Activated naive CD8-positive, alpha-beta T cell treated with anti-CD3 and anti-CD28 coated beads, Interleukin-2, amount 10 ng/mL, durations not matched to agents 7 days and 5 days (primary cell): ENCODE results near the gene VDR. TPM values are rescaled to one million over a fixed set of nuclear protein-coding genes. Genes with fewer than 3 reads are reported as not detected.

Source experiments
- ATAC-seq: fragments of 150-1000 bp; cut with Tn5 transposase; one replicate; pipeline ENCODE4 v1.10.0; 2021; ENCODE audit warnings: low read depth, moderate library complexity
- POLR2A ChIA-PET: fragments of 350-600 bp; sonication (Branson Sonifier 250); formaldehyde crosslinking; loops from one replicate; lab custom pipeline; 2021; ENCODE audit warnings: antibody characterized with exemption; lab: Charles Lee
- DNase-seq: peaks from one replicate; pipeline ENCODE4 v3.0.0; 2021
- H3K27ac Mint-ChIP-seq: one replicate; pipeline ENCODE4 v1.8.0; 2022; ENCODE audit warnings: mild to moderate bottlenecking, mixed read lengths
- H3K27me3 Mint-ChIP-seq: one replicate; pipeline ENCODE4 v1.8.0; 2022; ENCODE audit warnings: mild to moderate bottlenecking, moderate library complexity, mixed read lengths
- H3K36me3 Mint-ChIP-seq: one replicate; pipeline ENCODE4 v1.8.0; 2021; ENCODE audit warnings: mild to moderate bottlenecking, mixed read lengths
- H3K4me1 Mint-ChIP-seq: one replicate; pipeline ENCODE4 v1.8.0; 2021; ENCODE audit warnings: mixed read lengths
- H3K4me3 Mint-ChIP-seq: one replicate; pipeline ENCODE4 v1.8.0; 2022; ENCODE audit warnings: mild to moderate bottlenecking, moderate library complexity, mixed read lengths
- H3K9me3 Mint-ChIP-seq: one replicate; pipeline ENCODE4 v1.8.0; 2021; ENCODE audit warnings: mixed read lengths
- total RNA-seq, 2 experiments: library from RNA; stranded (reverse); gene quantifications; one replicate each; pipeline ENCODE4 v1.2.3, GENCODE V29; 2021

VDR gene
- 10 to 100 TPM; 13.9 to 14.3 TPM for total RNA-seq

DNA sequence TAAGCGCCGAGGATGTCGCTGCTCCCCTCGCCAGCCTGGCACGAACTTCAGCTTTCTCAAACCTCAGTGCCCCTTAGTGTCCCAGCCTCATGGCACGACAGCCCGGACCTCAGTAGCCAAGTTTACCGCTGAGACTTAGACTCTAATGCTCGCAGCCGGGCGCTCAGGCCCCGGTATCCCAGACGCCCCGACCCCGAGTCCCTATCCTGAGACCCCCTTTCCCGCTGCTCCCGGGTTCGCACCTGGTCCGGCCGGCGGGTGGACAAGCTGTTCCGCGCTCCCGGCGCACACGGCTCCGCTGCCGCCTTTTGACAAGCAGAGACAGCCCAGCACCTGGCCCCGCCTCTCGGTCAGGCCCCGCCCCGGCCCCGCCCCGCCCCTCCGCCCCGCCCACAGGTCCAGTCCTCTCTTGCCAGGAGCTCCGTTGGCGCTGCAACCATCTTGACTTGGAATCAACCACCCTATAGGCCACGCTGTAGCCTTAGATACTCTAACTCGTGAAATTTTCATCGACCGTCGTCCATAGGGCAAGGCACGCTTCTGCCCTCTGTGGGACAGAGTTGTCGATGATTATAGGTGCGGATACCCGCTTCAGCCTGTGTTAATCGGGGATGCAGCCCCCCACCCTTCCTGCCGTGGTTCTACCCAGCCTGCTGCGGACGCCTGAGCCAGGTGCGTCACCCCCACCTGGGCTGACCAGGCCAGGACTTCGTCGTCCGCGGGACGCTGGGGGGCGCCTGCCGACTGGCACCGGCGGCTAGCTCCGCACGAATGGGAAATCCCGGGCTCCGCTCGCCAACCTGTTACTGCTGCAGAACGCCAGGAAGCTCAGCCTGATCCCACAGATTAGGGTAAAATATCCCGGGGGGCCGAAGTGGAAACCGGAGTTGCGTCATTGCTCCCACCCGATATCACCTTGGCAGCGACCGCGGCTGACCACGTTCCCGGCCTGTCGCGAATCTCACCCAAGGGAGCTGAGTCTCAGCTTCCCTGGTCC lies at the start of gene VDR:
Gene VDR, minus strand, starts transcription at position 282 of the 997 bp plus-strand sequence. CDS start 25,881 bp downstream, outside the sequence.
- peaks cover 3% of the 10 kb centered on the region for H3K36me3 Mint-ChIP-seq
- no peaks in the 10 kb centered on the region for H3K9me3 Mint-ChIP-seq
- H3K27ac Mint-ChIP-seq: peak within 1 kb of the TSS; percentile 82
- POLR2A ChIA-PET: interaction anchor here (0.7 to 1.6 kb wide), 13 partner anchors 9 to 777 kb away, joined by 3 to 8 read pairs (median 3); partner anchors contain the start of genes KANSL2 and RPAP3
- peaks cover 40% of the 10 kb centered on the region for H3K27me3 Mint-ChIP-seq
- ATAC-seq: peak; percentile 63
- DNase-seq: peak; percentile 78
- peaks cover 47% of the 10 kb centered on the region for H3K4me1 Mint-ChIP-seq
- H3K4me3 Mint-ChIP-seq: peak within 1 kb of the TSS; percentile 91

DNA sequence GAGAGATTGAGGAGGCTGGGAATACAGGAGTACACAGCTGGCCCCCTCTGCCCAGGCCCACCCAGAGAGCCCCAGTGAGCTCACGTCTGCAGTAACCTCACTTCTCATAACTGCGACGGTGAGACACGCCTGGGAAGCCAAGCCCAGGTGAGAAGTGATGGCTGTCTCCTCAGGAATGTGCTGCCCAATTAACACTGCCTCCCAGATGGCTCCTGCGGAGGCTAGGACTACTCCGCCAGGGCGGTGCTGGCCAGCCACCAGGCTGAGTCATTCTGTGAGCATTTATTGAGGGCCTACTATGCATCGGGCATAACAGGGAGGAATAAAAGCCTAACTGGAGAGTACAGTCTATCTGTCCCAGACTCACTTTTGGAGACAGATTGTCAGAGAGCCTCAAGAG lies 49.3 kb upstream of the VDR start:
- Mint-ChIP-seq H3K4me1 (peaks cover 14% of the 10 kb centered on the region), H3K27ac (no peak overlapping the region), H3K9me3 (peaks cover 4% of the 10 kb centered on the region), H3K4me3 (no peak overlapping the region), H3K27me3 (peaks cover 18% of the 10 kb centered on the region), H3K36me3 (no peaks in the 10 kb centered on the region)
- no peak for ATAC-seq
- POLR2A ChIA-PET: interaction anchor here (0.6 kb wide), 1 partner anchor 21 kb away, joined by 3 read pairs; no protein-coding TSS in a partner anchor
- DNase-seq: no peak

DNA sequence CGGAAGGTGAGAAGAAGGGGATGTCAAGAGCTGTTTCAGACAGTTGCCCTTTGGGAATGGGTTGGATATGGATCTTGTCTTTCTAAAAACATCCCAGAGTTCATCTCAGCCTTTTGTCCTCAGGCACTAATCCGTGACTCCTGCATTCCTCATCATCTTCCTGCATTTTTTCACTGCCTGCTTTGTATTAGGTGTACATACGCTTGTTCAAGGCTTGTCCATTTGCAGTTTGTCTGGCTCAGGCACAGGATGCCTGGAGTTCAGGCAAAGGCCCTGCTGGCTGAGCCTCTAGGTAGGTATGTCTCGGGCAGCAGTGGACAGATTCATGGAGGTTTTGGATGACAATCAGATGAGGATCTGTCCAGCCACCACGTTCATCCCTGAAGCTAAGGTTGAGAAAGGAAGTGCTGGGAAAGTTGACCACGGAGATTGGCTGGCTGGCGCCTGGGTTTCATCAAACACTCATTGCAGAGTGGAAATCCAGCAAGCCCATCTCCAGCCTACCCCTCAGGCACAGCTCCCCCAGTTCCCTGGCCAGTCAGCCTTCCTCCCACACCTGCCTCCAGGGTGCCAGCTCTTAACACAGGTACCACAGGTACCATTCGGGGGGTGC lies 46.2 kb upstream of the VDR start:
- POLR2A ChIA-PET: no interaction called here
- H3K9me3 Mint-ChIP-seq: no peaks in the 10 kb centered on the region
- peaks cover 17% of the 10 kb centered on the region for H3K4me1 Mint-ChIP-seq
- H3K27ac Mint-ChIP-seq: no peak overlapping the region
- ATAC-seq (no peak), DNase-seq (no peak)
- no peaks in the 10 kb centered on the region for H3K36me3 Mint-ChIP-seq
- H3K4me3 Mint-ChIP-seq: no peak overlapping the region
- peaks cover 20% of the 10 kb centered on the region for H3K27me3 Mint-ChIP-seq

DNA sequence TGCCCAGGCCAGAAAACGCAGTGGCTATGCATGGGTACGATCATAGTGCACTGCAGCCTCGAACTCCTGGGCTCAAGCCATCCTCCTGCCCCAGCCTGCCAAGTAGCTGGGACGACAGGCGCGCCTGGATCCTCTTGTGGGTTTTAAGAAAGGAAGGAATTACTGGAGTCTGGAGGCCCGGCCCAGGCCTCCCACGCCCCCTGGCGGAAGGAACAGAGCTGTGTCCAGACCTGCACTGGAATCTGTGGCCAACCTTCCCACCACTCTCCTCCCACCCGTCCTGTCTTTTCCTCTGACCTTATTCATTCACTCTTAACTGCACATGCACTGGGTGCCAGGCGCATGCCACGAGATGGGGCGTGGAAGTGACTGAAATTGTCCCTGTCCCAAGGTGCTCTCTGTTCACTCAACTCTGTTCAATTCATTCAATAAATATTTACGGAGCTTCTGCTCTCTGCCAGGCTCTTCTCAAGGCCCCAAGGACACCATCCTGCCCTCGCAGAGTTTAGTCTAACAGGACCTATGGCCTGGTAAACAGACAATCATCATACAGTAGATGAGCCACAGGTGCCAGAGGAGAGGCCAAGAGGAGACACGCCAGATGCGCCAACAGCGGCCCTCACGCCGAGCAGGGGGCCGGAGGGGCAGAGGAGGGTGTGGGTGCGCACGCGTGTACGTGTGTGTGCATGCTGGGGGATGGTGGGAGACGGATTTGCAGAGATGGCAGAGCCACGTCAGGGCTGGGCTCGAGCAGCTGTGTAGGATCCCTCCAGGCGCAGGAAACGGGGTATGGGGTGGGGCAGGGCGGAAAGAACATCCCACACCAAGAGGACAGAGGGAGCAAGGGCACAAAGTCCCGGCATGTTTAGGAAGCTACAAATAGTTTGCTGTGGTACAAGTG lies 44.9 kb upstream of the VDR start:
- POLR2A ChIA-PET: interaction anchor here (0.7 kb wide), 1 partner anchor 45 kb away, joined by 3 read pairs; the partner anchor contains the start of gene VDR

DNA sequence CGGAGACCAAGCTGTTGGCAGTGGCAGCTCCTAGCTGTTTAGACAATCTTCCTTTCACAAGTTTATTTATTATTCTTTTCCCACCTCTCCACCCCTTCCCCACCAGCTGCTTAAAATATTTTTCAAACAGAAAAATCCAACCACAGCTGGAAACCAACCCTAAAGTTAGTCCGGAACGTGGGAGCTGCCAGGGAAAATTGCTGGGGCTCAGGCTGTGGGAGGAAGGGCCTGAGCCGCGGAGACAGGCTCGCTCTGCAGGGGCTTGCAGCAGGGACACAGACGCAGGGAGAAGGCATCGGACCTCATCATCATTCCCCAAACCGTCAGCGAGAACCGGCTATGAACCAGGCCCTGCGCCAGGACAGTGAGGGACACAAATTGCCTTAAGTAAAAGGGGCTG lies 42.5 kb upstream of the VDR start:
- no peak for DNase-seq
- Mint-ChIP-seq H3K9me3 (no peaks in the 10 kb centered on the region), H3K36me3 (no peaks in the 10 kb centered on the region), H3K4me3 (no peak overlapping the region), H3K4me1 (peaks cover 5% of the 10 kb centered on the region), H3K27ac (no peak overlapping the region), H3K27me3 (peaks cover 7% of the 10 kb centered on the region)
- POLR2A ChIA-PET: no interaction called here
- no peak for ATAC-seq

More for the DNA sequence above, 44.9 kb upstream of the VDR start:
- ATAC-seq: peak; percentile 51
- H3K36me3 Mint-ChIP-seq: no peaks in the 10 kb centered on the region
- no peak overlapping the region for H3K4me3 Mint-ChIP-seq
- H3K27me3 Mint-ChIP-seq: peaks cover 12% of the 10 kb centered on the region
- no peaks in the 10 kb centered on the region for H3K9me3 Mint-ChIP-seq
- peak; percentile 64 for DNase-seq
- peaks cover 17% of the 10 kb centered on the region for H3K4me1 Mint-ChIP-seq
- no peak overlapping the region for H3K27ac Mint-ChIP-seq

DNA sequence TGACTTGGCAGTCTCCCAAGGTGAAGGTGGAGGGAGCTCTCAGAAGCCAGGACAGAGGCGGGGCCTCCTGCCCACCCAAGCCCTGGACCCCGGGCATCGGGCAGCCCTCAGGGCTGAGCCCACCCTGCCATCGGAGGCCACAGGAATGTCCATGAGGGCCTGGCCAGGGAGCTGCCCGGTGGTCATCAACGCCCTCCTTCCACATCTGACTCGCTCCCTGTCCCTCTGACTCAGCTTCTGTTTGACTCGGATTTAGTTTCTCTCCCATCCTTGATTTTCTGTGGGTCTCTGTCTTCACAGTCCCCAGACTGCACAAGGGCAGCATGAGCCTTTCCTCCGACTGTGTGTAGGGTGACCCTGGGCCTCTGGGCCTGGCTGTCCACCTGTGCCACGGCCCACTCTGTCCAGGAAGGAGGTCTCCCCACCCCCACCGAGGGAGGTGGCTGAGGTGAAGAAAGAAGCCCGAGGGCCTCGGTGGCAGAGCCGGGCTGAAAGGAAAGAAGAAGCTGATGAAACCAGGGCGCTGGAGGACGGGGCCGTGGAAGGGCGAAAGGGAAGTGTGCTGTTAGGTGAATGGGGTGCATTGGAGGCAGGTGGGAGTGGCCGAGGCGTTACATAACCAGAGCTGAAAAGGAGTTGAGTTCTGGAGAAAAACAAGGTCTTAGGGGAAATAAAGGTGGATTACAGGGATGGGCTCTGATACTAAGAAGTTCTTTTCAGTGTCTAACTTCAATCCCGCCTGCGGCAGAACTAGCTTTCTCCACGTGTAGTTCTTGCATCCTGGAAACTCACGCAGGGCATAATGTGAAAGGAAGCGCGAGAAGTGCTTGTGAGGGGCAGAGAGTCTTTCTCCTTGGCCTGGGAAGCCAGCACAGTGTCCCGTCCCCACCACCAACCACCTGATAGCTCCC lies 41.9 kb upstream of the VDR start:
- ATAC-seq (no peak), DNase-seq (no peak)
- Mint-ChIP-seq H3K4me3 (no peak overlapping the region), H3K36me3 (no peaks in the 10 kb centered on the region), H3K4me1 (peaks cover 5% of the 10 kb centered on the region), H3K9me3 (no peaks in the 10 kb centered on the region), H3K27ac (no peak overlapping the region), H3K27me3 (peaks cover 7% of the 10 kb centered on the region)
- POLR2A ChIA-PET: interaction anchor here (0.6 to 0.8 kb wide), 2 partner anchors 42 to 168 kb away, joined by 3 read pairs; partner anchors contain the start of gene VDR

DNA sequence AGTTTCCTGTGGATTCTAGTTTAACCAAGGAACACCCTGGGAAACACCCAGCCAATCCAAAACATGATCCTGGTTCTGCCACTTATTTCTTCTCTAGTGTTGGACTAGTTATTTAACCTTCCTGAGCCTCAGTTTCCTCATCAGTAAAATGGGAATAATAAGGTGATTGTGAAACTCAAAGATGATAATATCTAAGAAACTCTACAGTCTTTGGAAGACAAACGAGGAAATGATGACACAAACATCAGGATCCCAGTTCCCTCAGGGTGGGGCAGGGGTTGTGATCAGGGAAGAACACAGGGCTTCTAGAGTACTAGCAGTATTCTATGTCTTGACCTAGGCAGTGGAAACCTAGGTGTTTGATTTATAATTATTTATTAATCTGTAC lies 40.5 kb upstream of the VDR start:
- H3K36me3 Mint-ChIP-seq: no peaks in the 10 kb centered on the region
- peaks cover 13% of the 10 kb centered on the region for H3K27me3 Mint-ChIP-seq
- ATAC-seq: no peak
- H3K4me3 Mint-ChIP-seq: no peak overlapping the region
- DNase-seq: no peak
- no peak overlapping the region for H3K27ac Mint-ChIP-seq
- POLR2A ChIA-PET: no interaction called here
- H3K9me3 Mint-ChIP-seq: no peaks in the 10 kb centered on the region
- peaks cover 10% of the 10 kb centered on the region for H3K4me1 Mint-ChIP-seq

DNA sequence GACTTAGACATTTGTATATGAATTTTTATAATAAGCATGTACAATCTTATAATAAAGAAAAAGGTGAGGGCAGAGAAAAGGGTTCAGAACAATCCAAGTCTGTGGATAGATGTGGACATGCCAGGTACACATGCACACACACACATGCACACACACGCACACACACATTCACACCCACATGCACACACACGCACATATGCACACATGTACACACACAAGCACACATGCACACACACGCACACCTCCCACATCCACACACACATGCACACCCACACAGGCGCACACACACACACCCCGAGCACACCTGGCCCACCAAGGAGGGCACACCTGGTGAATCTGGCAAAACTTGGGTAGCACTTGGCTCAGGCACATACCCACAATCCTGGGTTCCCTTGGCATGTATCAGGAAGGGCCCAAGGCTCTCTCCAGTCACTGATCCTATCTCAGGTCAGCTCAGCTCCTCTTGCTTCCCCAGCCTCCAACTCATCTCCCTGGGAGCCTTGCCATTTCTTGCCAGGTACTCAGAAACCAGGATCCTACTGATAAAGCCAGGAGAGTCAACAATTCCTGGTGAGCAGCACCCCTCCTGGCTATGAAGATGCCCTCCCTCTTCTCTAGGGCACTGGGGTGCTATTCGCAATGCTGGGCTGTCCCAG lies 40.0 kb upstream of the VDR start:
- POLR2A ChIA-PET: no interaction called here
- peaks cover 15% of the 10 kb centered on the region for H3K27me3 Mint-ChIP-seq
- H3K36me3 Mint-ChIP-seq: no peaks in the 10 kb centered on the region
- H3K4me1 Mint-ChIP-seq: peaks cover 10% of the 10 kb centered on the region
- no peak for DNase-seq
- no peak overlapping the region for H3K27ac Mint-ChIP-seq
- no peak overlapping the region for H3K4me3 Mint-ChIP-seq
- H3K9me3 Mint-ChIP-seq: no peaks in the 10 kb centered on the region
- no peak for ATAC-seq

DNA sequence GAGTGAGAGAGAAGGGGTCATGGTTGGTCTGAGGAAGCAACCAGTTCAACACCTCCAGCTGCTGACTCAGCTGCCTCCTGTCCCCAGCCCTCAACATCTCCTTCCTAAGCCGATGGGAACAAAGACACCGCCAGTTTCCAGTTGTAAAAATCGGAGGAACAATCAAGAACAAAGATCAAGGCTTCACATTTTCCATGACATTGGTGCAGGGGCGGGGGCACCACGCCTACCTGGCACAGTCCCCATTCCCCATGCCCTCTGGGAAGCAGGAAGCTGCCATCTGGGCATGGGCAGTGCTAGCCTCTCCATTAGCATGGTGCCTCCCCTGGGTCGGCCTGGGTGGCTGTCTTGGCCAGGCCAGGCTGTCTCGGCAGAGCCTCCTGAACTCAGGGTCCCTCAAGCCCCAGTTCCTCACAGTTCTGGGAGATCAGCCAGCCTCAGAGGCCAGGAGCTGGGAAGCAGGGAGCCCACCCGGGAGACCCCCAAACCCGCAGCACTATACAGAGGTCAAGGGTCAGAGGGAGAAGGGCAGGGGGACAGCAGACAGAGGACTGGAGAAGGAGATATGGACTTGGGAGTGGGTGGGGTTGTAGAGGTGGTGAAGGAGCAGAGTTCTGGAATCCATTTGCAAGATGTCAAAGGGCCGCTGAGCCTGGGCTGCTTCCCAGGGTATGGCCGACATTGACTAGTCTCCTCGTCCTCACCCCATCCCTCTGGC lies 39.0 kb upstream of the VDR start:
- POLR2A ChIA-PET: no interaction called here
- Mint-ChIP-seq H3K4me3 (no peak overlapping the region), H3K36me3 (no peaks in the 10 kb centered on the region), H3K9me3 (no peaks in the 10 kb centered on the region), H3K4me1 (peaks cover 8% of the 10 kb centered on the region), H3K27ac (no peak overlapping the region), H3K27me3 (peaks cover 15% of the 10 kb centered on the region)
- ATAC-seq (no peak), DNase-seq (no peak)

DNA sequence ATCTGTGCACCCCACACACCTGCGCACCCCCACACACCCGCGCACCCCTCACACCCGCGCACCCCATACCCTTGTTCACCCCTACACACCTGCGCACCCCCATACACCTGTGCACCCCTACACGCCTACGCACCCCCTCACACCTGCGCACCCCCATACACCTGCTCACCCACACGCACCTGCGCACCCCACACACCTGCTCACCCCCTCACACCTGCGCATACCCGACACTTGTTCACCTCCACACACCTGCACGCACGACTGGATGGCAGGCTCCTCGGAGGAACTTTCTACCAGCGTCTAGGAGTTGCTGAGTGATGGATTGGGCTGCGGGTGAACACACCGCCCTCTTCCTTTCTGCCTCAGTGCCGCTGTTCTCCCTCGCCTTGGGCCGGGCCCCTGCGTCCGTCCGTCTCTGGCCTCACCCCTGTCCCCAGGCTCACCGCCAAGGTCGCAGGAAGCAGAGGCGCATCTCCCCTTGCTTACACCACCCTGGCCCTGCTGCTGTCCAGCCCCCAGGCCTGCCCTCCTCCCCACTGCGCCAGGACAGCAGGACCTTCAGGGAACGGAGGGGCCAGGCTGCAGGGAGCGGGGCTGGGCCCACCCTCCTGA lies 37.9 kb upstream of the VDR start:
- POLR2A ChIA-PET: no interaction called here
- H3K36me3 Mint-ChIP-seq: no peaks in the 10 kb centered on the region
- peaks cover 8% of the 10 kb centered on the region for H3K4me1 Mint-ChIP-seq
- peaks cover 17% of the 10 kb centered on the region for H3K27me3 Mint-ChIP-seq
- no peak overlapping the region for H3K27ac Mint-ChIP-seq
- ATAC-seq: no peak
- no peak overlapping the region for H3K4me3 Mint-ChIP-seq
- no peak for DNase-seq
- no peaks in the 10 kb centered on the region for H3K9me3 Mint-ChIP-seq
